ENCODE data around the gene BACH2.
A peak's percentile ranks its signal among the peaks of the same experiment; 100 is the strongest.

The BACH2 gene

DNA sequence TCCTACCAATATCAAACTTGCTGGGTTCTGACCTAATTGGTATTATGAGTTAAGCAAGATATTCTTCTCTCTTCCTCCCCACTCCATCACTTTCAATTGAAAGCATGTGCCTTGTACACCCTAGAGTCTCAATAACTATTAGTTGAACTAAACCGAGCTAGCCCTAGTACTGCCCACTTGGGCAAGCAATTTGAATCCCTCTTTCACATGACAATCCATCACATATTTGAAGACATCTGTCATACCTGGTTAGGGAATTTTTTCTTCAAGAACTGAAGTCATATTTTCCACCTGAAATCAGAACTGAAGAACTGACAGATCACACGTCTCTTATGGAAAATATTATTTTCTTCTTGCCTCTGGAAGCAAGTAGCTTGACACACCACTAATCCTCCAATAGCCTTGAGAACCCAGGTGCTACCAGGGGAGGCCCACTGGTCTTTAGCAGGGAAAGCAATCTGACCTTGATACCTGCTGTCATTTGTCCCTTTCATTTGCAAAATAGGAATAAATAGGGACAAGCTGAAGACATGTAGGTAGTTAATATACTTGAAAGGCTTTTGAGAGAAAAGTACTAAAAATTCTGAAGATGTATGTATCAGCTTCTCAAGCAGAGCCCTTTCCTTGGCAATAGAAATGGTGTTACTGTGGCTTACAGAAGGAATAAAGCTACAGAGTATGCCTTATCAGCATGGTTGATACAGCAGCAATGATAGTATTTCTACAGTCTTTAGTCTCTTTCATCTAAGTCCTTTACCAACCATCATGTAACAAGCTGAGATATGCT is 331.0 kb downstream of the BACH2 start:
- no peak for DNase-seq (ENCODE audit: low spot score)

DNA sequence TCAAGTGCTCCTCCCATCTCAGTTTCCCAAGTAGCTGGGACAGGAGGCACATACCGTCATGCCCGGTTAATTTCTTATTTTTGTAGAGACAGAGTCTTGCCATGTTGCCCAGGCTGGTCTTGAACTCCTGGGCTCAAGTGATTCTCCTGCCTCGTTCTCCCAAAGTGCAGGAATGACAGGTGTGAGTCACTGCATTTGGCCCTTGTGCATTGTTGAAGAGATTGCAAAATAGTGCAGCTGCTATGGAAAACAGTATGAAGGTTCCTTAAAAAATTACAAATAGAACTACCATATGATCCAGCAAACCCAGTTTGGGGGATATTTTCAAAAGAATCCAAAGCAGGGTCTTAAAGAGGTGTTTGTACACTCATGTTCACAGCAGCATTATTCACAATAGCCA is 333.3 kb downstream of the BACH2 start:
- DNase-seq (ENCODE audit: low spot score) = no peak

DNA sequence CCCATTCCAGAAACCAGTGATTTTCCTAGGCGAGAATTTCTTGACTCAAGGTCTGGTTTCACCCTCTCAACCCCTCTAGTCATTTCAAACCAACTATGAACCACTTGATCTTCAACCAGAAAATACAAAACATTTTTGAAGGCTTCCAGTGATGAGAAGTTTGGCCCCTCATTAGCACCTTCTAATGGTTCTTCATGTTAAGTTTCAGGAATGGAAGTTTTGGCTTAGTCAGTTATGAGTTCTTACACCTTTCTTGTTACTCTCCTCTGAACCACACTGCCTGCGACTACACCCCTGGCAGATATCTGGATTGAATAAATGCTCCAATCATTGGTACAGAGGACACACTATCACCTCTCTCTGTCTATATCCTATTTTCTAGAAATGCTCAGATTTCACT is 335.2 kb downstream of the BACH2 start:
- DNase-seq (ENCODE audit: low spot score) = no peak

DNA sequence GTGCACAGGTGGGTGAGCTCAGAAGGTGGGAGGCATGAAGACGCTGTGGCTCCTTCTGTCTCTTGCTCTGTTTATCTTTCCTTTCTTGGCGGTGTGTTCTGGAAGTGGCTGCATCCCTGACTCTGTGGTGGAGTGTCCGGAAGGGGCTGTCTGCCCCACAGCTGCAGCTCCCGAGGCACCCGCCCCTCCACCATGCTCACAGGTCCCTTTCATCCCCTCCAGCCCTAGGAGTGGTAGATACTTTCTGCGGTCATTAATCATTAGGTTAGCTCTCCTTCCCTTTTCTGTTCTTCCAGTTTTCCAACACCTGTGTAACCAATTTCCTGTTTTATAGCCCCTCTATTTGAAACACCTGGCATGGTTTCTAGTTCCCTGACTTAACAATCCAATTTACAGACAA is 336.8 kb downstream of the BACH2 start:
- no peak for DNase-seq (ENCODE audit: low spot score)

DNA sequence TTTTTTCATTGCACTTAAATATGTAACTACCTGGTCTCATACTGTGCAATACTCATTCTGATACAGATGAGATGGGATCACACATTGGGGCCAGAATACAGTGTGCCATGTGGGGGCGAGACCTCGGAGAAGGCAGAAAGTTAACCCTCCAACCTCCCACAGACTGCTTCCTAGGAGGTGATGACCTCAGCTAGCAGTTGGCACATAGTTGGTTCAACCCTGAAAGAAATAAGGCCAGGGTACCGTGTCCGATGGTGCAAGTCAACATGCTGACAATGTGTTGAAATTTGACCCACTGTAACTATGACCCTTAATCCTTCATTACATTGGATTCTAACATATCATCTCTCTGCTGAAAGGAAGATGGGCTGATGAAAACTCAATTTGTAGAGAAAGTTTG is 340.5 kb downstream of the BACH2 start:
- DNase-seq (ENCODE audit: low spot score) = no peak

DNA sequence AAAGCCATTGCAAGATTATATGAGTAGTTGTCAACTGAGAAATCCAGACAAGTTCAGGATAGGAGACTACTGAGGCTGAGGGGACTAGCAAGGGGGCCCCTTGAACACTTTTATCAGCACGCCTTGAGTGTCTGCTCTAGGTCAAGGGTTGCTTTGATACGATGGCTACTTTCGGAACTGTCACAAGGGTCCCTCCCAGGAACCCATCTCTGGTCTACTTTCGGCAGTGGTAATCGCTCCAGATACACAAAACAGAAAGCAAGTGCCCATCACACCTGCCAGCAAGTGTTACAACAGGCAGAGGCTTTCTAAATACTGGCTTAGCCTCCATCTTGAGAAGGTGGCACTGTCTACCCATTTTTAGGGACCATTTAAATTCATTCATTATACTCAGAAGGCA is 341.3 kb downstream of the BACH2 start:
- DNase-seq (ENCODE audit: low spot score) = no peak

DNA sequence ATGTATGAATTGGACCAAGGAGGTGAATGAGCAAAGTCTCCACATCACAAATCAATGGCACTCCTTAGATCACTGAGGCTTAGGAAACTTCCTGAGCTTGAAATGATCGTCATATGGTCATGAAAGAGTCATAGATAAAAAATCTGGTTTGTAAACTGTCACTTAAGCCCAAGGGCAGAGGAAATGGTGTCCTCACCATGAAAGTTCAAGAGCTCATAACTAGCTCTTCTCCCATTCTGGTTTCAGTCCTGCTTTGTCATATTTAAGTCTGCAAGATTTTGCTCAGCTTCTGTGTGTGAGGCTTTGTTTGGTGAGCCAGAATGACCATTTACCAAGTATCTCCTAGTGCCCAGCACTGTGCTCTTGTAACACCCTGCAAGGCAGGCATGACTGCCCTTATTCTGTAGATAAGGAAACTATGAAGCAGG is 341.9 kb downstream of the BACH2 start:
- DNase-seq (ENCODE audit: low spot score) = no peak

DNA sequence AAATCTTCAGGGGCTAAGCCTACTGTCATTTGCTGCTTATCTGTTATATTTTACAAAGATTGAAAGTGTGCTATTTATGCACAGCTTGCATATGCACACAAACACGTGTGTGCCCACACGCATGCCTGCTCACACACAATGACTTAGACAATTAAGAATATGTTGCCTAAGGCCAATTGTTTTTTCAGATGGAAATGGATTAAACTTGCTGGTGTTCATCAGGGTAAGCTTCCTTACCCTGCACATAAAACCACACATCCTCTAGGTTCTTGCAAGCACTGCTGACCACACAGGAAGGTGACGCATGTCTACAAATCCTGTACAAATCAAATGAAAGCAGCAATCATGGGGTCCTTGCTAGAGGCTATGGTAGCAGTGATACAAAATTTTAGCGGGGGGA is 344.0 kb downstream of the BACH2 start:
- DNase-seq (ENCODE audit: low spot score) = no peak

DNA sequence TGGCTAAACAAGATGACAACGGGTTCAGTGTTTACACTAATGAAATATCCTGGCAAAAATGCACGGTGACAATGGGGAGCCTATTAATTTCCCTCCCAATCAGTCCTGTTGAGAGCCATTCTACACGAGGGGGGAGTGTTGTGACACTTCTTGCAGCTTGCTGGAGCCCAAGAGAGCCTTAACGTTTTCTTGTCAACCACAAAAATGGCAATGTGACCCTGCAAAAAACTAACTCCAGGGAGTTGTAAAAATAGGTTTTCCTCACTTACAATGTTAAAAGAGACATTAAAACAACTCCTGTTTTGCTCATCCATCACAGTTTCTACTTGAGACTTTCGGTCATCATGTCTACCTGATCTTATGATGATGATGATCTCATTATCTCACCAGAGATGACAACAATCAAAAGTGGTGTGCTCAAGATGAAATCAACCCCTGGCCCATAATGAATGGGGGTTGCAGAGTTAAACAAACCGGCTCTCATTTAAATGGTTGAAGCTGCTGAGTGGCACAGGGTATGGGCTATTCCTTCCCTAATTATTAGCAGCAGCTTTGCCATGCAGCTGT is 344.5 kb downstream of the BACH2 start:
- no peak for DNase-seq (ENCODE audit: low spot score)

DNA sequence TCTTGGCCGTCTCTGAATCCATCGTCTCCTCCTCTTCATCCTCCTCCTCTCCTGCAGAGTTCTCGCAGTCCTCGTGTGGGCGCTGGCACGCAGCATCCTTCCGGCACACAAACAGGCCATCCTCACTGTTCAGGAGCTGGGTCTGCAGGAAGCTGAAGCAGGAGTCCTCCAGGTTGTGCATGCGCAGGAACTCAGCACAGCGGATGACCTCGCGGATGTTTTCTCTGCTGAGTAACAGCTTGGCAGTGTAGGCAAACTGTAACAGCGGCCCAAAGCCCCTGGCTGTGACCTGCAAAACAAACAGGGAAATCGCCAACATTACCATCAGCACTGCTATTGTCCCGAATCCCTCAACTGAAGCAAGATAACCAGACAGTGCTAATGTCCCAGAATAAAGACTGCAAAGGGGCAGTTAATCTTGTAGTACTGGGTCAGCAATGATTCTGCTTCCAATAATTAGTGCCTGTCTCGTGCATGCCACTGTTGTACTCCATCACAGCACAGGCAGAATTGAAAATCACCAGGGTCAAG is 345.0 kb downstream of the BACH2 start:
- peak; percentile 41 for DNase-seq (ENCODE audit: low spot score)

DNA sequence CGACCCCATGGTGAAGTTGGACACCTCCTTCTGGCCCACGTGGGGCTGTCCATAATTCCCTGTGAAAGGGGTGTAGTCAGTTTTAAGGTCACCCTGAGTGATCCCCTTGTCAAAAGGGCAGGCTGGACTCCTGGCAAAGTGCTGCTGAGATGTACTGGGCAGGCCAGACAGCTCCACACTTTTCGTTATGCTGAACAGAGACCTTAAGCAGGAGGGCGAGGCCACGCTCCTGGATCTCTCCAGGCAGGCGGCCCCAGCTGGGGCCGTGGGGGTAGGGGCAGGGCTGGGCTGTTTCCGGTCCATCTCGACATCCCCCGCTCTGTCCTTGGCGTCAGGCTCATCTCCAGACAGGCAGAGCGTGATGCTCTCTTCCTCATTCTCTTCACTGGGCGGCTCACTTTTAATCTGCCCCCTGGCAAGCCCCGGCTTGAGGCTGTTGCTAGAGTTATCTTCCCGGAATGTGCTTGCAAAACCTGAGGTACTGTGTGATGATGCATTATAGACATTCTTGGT is 345.7 kb downstream of the BACH2 start:
- no peak for DNase-seq (ENCODE audit: low spot score)

DNA sequence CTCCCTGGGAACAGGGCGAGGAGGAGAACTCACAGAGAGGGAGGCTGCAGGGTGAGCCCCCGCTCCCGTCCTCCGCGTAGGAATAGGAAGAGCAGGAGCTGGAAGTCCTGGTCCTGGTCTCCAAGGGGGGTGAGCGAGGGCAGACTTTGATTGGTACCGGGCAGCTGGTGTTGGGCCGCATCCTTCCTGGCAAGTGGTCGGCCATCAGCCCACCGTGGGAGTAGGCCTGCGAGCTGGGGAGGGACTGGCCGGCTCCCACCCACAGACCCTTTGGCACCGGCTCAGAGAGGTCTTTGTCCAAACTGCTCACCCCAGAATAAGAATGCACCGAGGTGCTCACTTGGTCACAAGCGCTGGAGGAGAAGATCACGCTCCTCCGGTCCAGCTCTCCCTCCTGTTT is 346.2 kb downstream of the BACH2 start:
- DNase-seq (ENCODE audit: low spot score) = no peak

DNA sequence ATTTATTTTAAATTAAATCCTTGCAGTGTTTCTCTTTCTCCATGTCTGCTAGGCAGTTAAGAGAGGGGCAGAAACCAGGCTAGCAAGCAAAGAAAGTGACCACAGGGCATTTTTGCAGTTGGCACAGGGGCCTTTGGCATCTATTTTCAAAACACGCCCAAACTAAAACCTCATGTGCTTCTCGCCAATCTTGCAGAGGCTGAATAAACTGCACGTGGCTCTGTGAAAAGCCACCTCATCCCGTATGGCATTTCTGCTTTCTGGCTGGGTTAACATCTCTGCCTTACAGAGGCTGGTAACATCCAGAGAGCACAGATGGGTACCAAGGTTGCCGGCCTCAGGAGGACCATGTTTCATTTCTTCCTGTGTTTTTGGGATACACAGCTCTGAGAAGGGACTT is 347.8 kb downstream of the BACH2 start:
- DNase-seq (ENCODE audit: low spot score) = no peak

DNA sequence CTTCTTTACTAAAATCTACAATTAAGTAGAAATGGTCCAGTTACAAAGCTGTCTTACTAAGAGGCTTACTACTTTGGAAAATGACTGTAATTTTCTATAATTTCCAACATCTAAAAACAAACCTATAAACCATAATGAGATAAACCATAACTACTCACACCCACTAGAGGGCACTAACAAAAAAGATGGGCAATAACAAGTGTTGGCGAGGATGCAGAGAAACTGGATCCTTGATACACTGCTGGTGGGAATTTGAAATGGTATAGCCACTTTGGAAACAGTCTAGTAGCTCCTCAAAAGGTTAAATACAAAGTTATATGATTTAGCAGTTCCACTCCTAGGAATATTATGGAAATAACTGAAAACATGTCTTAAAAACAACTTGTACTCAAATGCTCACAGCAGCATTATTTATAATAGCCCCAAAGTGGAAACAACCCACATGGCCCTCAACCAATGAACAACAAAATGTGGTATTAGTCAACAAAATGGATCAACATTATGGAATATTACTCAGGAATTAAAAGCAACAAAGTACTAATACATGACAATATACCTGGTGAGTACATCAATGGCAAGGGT is 351.7 kb downstream of the BACH2 start:
- DNase-seq (ENCODE audit: low spot score) = no peak

DNA sequence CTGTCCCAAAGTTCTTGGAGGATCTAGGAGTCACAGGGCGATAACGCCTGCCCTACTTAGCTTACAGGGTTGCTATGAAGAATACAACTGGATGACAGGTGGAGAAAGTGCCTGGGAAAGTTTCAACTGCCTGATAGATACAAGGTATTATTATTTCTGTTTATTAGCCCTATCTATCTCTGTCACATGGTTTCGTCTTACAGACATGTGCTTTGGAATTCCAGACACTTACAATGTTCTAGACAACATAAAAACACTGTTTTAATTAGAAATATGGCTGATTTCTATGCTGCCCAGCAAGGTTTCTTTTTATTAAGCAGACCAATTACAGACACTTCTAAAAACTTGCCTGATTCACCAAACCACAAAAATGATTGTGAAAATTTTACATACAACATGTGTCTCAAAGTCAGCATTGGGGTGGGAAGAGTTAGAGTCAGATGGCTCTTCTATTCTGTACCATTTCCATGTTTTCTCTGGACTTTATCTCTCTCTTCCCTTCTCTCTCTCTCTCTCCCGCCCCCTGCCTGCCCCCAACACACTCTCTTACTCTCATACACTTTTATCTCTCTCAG is 352.4 kb downstream of the BACH2 start:
- no peak for DNase-seq (ENCODE audit: low spot score)

DNA sequence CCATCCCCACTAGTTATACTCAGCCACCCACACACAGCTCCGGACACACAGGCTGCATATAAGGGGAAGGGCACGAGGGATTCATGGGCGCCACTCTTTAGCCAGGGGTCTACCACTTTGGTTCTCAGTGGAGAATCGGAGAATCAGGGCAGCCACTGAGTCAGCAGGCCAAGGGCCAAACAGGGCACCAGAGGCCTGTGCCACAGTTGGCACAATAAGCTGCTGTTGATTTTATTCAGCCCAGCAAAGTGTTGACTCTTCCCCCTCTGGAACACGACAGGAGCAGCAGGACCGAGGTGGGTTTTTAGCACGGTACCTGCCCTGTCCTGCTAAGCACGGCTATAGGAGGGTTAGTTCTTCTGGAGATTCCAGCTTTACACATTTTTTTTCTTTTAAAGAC is 354.0 kb downstream of the BACH2 start:
- no peak for DNase-seq (ENCODE audit: low spot score)

DNA sequence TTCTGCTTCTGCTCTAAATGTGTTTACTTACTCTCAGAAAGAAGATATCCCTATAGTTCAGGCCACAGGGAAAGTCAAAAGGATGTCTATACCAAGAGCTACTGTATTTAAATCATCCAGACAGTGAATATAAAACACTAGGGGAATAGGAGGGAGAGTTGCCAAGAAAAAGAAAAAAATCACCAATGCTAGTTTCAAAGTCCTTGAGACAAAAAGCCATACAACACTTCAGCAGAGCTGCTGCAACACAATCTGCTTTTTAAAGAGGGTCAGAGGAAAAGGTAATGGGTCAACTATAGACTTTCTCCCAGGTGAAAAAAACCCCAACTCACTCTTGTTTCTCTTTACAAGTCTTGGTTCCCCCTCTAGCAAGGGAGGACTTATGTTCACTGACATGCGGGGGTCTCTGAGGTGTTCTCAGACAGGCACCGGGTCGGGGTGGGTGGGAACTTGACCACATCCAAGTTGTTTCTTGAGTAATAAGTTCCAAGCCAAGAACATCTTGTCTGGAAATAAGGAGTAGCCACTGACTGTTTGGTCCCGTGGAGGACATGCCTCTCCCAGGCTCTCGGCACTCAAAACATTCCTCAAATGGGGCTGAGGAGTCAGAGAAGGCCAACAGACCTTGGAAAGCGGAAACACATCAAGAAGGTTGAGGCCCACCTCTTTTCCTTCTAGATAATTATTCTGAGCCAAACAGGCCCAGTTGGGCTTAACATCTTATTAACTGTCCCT is 354.7 kb downstream of the BACH2 start:
- no peak for DNase-seq (ENCODE audit: low spot score)

DNA sequence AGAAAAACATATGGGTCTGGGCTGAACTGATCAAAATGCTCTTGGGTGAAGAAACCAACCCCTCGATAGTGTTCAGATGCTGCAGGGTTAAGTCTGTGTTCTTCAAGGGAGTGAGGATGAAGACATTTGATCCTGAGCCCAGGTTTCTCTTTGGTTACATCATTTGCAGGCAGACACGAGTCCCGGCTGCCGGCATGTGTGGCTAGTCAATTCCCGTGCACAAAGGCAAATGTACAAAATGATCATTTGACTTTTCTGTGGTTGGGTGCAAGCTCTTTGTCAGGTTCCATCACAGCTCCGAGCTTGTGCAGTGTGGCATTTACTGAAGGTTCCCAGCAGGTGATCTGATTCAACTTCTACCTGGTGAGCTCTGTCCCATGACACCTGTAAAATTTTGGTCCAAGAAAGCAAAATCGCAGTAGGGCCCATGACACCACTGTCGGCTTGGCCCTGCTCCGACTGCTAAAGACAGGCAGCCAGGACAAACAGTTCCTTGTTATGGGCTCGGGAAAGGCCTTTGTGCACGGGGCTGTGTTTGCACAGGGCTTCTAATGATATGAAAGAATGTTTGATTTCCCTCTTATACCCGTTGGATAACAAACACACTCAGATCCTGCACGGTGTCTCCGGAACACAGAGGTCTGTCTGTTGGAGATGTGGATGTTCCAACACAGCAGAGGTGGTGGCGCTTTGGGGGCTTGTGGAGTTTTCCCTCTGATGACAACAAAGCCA is 355.4 kb downstream of the BACH2 start:
- no peak for DNase-seq (ENCODE audit: low spot score)

DNA sequence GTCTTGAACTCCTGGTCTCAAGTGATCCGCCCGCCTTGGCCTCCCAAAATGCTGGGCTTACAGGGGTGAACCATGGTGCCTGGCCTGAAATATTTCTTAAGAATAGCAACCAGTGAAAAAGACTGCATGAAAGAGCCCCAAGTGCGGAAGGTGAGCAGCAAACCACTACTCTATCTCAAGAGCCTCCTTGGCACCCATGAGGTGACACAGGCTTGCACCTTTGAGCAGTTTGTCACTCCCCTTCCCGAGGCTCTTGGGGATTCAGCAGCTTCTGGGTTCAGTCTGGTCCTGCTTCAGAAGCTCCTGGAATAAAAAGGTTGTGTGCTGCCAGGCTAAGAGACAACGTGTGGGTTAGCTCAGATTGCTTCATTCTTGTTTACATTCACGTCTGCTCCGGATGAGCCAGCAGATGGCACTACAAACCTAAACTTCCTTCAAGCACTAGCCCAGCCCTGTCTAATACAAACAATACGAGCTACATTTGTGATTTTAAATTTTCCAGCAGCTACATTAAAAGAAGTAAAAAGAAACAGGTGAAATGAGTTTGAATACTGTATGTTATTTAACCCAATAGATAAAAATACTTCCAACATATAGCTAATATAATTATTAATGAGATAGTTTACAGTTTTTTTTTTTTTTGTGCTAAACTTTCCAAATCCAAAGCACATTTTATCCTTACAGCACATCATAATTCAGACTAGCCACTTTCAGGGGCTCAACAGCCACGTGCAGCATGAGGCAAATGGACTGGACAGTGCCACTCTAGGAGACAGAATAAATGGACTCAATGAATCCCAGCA is 356.2 kb downstream of the BACH2 start:
- DNase-seq (ENCODE audit: low spot score) = peak; percentile 79

DNA sequence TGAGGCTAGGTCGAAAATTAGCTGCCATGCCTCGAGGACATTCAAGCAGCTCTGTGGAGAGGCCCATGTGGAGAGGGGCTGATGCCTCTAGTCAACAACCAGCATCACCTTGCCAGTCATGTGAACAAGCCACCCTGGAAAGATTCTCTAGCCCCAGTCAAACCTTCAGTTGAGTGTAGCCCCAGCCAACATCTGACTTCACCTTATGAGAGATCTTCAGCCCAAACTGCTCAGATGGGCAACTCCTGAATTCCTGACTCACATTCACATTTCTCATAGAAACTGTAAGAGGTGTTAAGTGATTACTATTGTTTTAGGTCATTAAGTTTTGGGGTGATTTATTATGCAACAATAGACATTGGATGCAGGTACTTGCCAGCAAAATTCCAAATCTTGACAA is 357.5 kb downstream of the BACH2 start:
- no peak for DNase-seq (ENCODE audit: low spot score)

DNA sequence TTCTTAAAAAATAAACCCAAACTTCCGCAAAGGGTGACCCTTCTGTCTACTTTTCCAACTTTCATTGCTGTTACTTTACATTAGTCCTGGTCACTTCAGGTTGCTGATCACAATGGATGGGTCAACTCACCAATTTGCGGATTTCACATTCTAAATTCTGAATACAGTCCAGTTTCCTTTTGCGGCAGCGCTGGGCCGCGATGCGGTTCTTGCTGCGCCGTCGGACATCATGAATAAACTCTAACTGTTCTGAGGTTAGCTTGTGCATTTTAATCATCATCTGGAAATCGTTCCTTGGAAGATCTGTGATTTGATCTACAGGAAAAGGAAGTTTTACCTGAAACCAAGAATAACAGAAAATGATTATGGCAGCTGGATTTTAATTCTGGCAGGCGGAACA is 358.6 kb downstream of the BACH2 start:
- no peak for DNase-seq (ENCODE audit: low spot score)
